Large intestine (tissue), 3 donors: ENCODE measurements around the gene CLASP1. TPM values are rescaled to one million over a fixed set of nuclear protein-coding genes. Genes with fewer than 3 reads are reported as not detected.
A peak's percentile ranks its signal among the peaks of the same experiment; 100 is the strongest.
"Not testable (repeated sequence)": the region's sequence is repeated elsewhere in the genome, so short reads cannot be mapped to it uniquely, and the experiment has no call there.

ENCODE experiments used
- DNase-seq, 2 donors: peaks; one replicate each; pipeline versions ENCODE4 v3.0.0 to v3.0.0-alpha.2; 2013
- H3K27ac ChIP-seq: one replicate; pipeline ENCODE4 v1.5.1; 2013; ENCODE audit warnings: low read length
- H3K27me3 ChIP-seq: 2 replicates; pipeline ENCODE4 v1.6.1; 2013; ENCODE audit warnings: low read length; ENCODE audit not compliant: control insufficient read depth, insufficient read depth
- H3K36me3 ChIP-seq: 2 replicates; pipeline ENCODE4 v1.6.1; 2013; ENCODE audit warnings: low read length; ENCODE audit not compliant: control insufficient read depth, insufficient read depth
- H3K4me1 ChIP-seq: one replicate; pipeline ENCODE4 v1.6.1; 2013; ENCODE audit warnings: low read length; ENCODE audit not compliant: control insufficient read depth, insufficient read depth
- H3K4me3 ChIP-seq: one replicate; pipeline ENCODE4 v1.5.1; 2013; ENCODE audit warnings: low read length
- H3K9me3 ChIP-seq: one replicate; pipeline ENCODE4 v1.6.1; 2013; ENCODE audit warnings: mild to moderate bottlenecking, low read depth, low read length, moderate library complexity; ENCODE audit not compliant: control insufficient read depth
- WGBS: methylation state at CpG from one replicate; pipeline ENCODE4 v1.1.5; 2013; ENCODE audit warnings: low lambda C conversion rate; ENCODE audit not compliant: insufficient coverage; 5-methylcytosine and 5-hydroxymethylcytosine counted together
- polyA plus RNA-seq: library from polyadenylated mRNA; unstranded; fragments of 120-200 nt; gene quantifications from one replicate; pipeline ENCODE4 v1.2.1, GENCODE V29; 2013

The CLASP1 gene
- polyA plus RNA-seq, 1 donor, result 31.8 TPM

GRCh38 chr2:121451398-121451797, 197.9 kb downstream of the CLASP1 start:
- H3K27ac ChIP-seq, result no peak overlapping the region
- 80% methylated on average over 1 of the region's 4 CpGs for WGBS
- no peaks in the 10 kb centered on the region for H3K4me1 ChIP-seq
- no peaks in the 10 kb centered on the region for H3K9me3 ChIP-seq
- no peak overlapping the region for H3K4me3 ChIP-seq
- H3K36me3 ChIP-seq, result peaks cover 59% of the 10 kb centered on the region
- no peak for DNase-seq
- H3K27me3 ChIP-seq, result no peaks in the 10 kb centered on the region

- Histone ChIP-seq H3K36me3 (peaks cover 65% of the 10 kb centered on the region), H3K27ac (no peak overlapping the region), H3K4me1 (no peaks in the 10 kb centered on the region), H3K4me3 (no peak overlapping the region), H3K9me3 (no peaks in the 10 kb centered on the region), H3K27me3 (no peaks in the 10 kb centered on the region)
- no peak for DNase-seq
- WGBS, result 67% methylated on average over 2 of the region's 4 CpGs
Observed at GRCh38 chr2:121450301-121450700, 199.0 kb downstream of the CLASP1 start.

DNA sequence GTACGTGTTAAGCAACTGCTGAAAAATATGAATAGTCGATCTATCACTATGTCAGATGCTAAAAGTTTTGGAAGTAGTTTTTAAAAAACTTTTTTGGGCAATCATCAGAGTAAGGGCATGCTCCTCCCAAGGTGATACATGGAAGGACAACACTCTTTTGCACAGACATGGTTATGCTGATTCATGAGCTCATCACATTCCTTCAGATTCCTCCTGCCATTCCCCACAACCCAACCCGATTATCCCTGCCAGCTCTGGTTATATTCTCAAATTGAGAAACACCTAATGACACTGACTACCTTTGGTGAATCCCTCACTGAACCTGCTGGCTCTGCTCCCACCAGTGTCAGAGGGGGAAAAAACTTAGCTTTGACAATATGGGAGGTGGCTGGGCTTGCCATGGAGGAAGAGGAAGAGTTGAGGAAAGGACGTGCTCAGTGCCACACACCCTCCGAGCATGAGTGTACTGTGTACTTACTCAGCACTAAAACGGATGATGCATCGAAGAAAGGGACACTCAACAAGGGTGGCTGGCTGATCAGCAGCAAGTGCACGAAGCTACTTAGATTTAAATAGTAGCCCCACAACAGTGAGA, 202.5 kb downstream of the CLASP1 start:
- Histone ChIP-seq H3K36me3 (peaks cover 66% of the 10 kb centered on the region), H3K9me3 (no peaks in the 10 kb centered on the region), H3K4me3 (no peak overlapping the region), H3K27me3 (no peaks in the 10 kb centered on the region), H3K27ac (no peak overlapping the region), H3K4me1 (no peaks in the 10 kb centered on the region)
- WGBS, result 96% methylated on average over 4 of the region's 8 CpGs
- DNase-seq, result no peak

- H3K36me3 ChIP-seq, result peaks cover 43% of the 10 kb centered on the region
- WGBS, result no CpG with 5 or more reads among the region's 3 CpGs
Observed at GRCh38 chr2:121442889-121443288, 206.4 kb downstream of the CLASP1 start.

GRCh38 chr2:121438290-121438689, 211.0 kb downstream of the CLASP1 start:
- H3K4me3 ChIP-seq, H3K9me3 ChIP-seq, H3K27me3 ChIP-seq, H3K4me1 ChIP-seq, H3K27ac ChIP-seq, DNase-seq: not testable (repeated sequence)
- peaks cover 13% of the 10 kb centered on the region for H3K36me3 ChIP-seq
- WGBS, result no CpG with 5 or more reads among the region's 1 CpG

More at GRCh38 chr2:121442889-121443288, 206.4 kb downstream of the CLASP1 start:
- Histone ChIP-seq H3K4me1 (no peaks in the 10 kb centered on the region), H3K9me3 (no peaks in the 10 kb centered on the region), H3K4me3 (no peak overlapping the region), H3K27ac (no peak overlapping the region), H3K27me3 (no peaks in the 10 kb centered on the region)
- no peak for DNase-seq

- DNase-seq, result no peak
- Histone ChIP-seq H3K27ac (no peak overlapping the region), H3K9me3 (no peaks in the 10 kb centered on the region), H3K4me3 (no peak overlapping the region), H3K36me3 (peaks cover 8% of the 10 kb centered on the region), H3K27me3 (no peaks in the 10 kb centered on the region), H3K4me1 (peaks cover 3% of the 10 kb centered on the region)
- no CpG with 5 or more reads among the region's 3 CpGs for WGBS
Observed at GRCh38 chr2:121436918-121437317, 212.3 kb downstream of the CLASP1 start.

DNA sequence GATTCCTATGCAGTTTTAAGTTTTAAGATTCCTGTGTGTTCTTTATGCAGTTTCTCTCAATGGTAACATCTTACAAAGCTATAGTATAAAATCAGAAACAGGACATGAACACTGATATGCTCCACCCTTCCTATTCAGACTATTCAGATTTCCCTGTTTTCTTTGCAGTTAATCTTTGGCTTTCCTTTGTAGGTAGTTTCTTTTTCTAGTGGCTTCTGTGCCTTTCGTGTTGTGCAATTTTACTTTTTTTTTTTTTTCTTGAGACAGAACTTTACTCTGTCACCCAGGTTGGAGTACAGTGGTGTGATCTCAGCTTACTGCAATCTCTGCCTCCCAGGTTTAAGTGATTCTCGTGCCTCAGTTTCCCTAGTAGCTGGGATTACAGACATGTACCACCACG, 213.5 kb downstream of the CLASP1 start:
- DNase-seq, result peak; percentile 21 to 64
- Histone ChIP-seq H3K27ac (peak overlapping the region; percentile 43), H3K9me3 (no peaks in the 10 kb centered on the region), H3K27me3 (no peaks in the 10 kb centered on the region), H3K4me1 (peaks cover 3% of the 10 kb centered on the region), H3K4me3 (no peak overlapping the region), H3K36me3 (peaks cover 5% of the 10 kb centered on the region)
- 50% methylated on average over 1 of the region's 3 CpGs for WGBS

DNA sequence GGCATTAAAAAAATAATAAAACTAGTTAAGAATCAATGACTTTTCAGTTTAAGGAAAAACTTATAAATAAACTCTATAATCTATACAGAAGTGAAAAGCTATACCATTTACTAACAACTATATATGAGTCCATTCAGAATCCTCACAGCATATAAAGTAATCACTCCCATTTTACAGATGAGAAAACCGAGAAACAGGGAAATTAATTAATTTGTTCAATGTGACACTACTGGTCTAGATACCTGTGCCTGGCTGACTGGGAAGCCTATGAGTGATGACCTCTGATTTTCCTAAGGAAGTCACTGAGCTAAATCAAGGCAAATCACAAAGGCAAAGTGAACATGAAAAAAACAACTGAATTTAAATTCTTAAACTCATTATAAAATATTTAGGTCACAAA, 218.0 kb downstream of the CLASP1 start:
- H3K36me3 ChIP-seq, result peaks cover 29% of the 10 kb centered on the region
- no peaks in the 10 kb centered on the region for H3K9me3 ChIP-seq
- DNase-seq, result no peak
- peaks cover 3% of the 10 kb centered on the region for H3K4me1 ChIP-seq
- H3K4me3 ChIP-seq, result no peak overlapping the region
- no CpG with 5 or more reads among the region's 1 CpG for WGBS
- no peak overlapping the region for H3K27ac ChIP-seq
- H3K27me3 ChIP-seq, result no peaks in the 10 kb centered on the region

- 100% methylated on average over 1 of the region's 16 CpGs for WGBS
- no peak for DNase-seq
Observed at GRCh38 chr2:121429927-121430520, 219.2 kb downstream of the CLASP1 start.

GRCh38 chr2:121429119-121429903, 220.0 kb downstream of the CLASP1 start:
- peaks cover 35% of the 10 kb centered on the region for H3K36me3 ChIP-seq
- no peak overlapping the region for H3K27ac ChIP-seq
- H3K4me1 ChIP-seq, result no peaks in the 10 kb centered on the region
- WGBS, result no CpG with 5 or more reads among the region's 8 CpGs
- no peak overlapping the region for H3K4me3 ChIP-seq
- no peaks in the 10 kb centered on the region for H3K27me3 ChIP-seq
- no peak for DNase-seq
- no peaks in the 10 kb centered on the region for H3K9me3 ChIP-seq

More at GRCh38 chr2:121429927-121430520, 219.2 kb downstream of the CLASP1 start:
- Histone ChIP-seq H3K27me3 (no peaks in the 10 kb centered on the region), H3K4me3 (no peak overlapping the region), H3K9me3 (no peaks in the 10 kb centered on the region), H3K4me1 (no peaks in the 10 kb centered on the region), H3K36me3 (peaks cover 33% of the 10 kb centered on the region), H3K27ac (no peak overlapping the region)
